ENCODE measurements around the gene TCL1A.
"Not testable (repeated sequence)": the region's sequence is repeated elsewhere in the genome, so short reads cannot be mapped to it uniquely, and the experiment has no call there.

Gene TCL1A

DNA sequence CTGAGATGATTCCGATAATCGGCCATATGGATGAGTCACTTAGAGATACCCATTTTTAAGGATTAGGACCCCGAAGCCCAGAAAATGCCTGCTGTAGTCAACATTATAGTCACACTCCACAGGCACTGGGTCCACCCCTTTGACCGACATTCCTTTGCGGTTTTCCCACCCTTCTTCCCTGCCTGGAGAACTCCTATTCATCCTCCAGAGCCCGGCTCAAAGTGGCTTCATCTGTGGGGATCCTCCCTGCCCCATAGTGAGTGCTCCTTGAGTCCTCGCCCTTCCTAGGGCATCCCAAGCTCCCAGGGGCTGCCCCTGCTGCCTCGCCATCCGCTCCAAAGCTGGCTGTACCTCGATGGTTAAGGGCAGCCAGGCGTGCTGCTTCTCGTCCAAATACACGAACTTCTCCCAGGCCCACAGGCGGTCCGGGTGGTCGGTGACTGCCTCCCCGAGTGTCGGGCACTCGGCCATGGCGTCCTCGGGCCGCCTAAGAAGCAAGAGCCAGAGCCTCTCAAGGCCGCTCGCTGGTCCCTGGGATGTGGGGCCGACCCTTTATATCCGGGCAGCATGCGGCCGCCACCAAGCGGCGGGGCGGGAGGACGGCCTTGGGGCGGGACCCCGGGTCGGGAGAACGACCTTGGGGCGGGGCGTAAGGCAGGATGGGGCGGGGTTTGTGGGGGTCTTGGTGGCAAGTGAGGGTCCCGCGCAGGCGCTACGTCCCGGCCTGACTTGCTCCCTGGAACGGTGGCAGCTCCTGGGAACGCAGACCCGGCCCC, at the start of gene TCL1A:
TSS of gene TCL1A (minus strand) at position 530 of the 776 bp plus-strand sequence. CDS start at position 471, 59 bp downstream.
- no peak for DNase-seq

DNA sequence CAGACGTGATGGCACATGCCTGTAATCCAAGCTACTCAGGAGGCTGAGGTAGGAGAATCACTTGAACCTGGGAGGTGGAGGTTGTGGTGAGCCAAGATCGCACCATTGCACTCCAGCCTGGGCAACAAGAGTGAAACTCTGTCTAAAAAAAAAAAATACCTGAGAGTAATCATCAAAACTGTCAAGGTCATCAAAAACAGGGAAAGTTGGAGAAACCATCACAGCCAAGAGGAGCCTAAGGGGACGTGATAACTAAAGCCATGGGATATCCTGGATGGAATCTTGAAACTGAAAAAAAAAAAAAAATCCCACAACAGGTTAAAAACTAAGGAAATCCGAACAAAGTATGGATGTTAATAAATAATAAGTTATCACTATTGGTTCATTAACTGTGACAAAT, 49.1 kb upstream of the TCL1A start:
- not testable (repeated sequence) for DNase-seq

DNA sequence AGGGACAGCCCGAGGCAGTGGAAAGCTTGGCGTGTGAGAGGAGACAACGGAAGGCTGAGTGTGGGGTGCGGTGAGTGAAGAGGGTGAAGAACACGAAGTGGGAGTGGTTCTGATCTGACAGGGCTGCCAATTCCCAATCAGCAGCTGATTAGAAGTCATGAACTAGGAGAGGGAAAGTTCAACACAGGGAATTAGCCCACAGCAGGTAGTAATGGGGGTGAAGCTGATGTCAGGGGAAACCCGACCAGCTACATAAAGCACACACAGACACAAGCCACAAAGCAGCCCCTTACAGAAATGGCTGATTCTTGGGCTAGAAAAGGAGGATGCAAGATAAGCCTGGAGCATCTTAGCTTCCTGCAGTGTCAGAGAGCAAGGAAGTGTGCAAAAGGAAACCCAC, 47.5 kb upstream of the TCL1A start:
- no peak for DNase-seq

- no peak for DNase-seq
Measured at GRCh38 chr14:95760596-95760995, 46.7 kb upstream of the TCL1A start.

- DNase-seq: no peak
Measured at GRCh38 chr14:95759941-95760340, 46.0 kb upstream of the TCL1A start.

DNA sequence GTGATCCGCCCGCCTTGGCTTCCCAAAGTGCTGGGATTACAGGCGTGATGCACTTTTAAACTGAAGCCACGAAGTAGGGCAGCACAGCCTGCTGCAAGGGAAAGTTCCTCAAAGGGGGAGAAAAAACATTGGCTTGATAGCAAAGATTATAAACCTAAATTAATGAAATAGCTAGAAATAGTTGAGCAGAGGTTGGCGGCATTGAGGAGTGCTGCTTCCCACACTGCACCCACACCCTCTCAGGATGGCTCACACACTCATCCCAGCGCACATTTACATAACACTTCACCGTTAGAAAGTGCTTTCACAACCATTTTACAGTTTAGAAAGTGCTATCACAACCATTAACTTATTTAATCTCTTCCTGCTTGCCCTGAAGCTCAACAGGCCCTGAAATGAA, 44.4 kb upstream of the TCL1A start:
- DNase-seq: no peak

DNA sequence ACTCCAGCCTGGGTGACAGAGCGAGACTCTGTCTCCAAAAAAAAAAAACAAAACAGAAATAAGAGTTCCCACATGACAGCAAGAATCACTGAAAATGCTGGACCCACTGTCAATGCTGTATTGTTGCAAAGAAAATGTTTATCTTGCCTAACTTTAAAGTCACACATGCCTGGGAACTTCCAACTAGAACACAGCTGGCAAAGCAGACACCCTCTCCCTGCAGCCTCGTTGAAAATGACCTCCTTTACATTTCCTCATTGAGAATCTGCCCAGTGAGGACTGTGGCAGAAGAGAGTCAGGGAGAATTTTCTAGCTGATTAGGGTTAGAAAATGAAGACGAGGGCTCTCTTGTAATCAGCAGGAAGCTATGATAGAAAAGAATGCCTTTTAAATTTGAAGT, 42.8 kb upstream of the TCL1A start:
- no peak for DNase-seq

GRCh38 chr14:95756127-95756526, 42.2 kb upstream of the TCL1A start:
- DNase-seq: no peak

GRCh38 chr14:95741781-95742180, 27.9 kb upstream of the TCL1A start:
- no peak for DNase-seq

DNA sequence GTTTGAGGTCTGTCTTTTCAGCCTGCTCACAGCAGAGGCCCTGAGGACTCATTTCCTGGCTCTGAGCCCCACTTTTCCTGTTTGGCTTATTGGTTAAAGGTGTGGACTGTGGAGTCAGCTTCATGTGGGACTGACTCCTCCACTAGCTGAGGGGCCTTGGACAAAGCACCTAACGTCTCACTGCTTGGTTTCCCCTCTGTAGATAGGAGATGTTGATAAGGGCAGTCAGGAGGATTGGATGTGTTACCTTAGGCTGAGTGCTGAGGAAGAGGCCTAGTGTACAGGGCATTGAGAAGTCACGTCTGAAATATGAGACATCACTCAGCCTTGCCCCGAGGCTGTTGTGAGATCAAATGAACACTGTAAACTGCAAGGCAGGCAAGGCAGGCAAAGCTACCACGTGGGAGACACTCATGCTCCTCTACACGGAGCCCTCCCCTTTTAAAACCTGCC, 27.1 kb upstream of the TCL1A start:
- DNase-seq: no peak

DNA sequence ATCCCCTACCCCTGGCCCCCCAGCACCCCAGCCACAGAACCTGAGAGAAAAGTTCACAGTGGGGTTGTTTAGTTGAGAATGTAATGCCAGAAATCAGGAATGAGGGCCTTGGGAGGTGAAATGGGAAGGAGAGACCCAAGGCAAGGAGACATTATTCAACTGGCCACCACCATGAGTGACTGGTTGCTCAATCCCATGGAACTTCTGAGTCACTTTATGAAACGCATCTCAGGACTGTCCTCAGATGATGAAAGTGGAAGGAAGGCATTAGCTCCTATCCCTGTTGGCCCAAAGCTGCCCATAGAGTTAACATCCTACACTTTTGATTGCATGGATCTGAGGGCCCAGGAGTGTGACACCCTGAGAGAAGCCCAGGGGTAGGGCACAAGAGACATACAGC, 25.4 kb upstream of the TCL1A start:
- DNase-seq: no peak

DNA sequence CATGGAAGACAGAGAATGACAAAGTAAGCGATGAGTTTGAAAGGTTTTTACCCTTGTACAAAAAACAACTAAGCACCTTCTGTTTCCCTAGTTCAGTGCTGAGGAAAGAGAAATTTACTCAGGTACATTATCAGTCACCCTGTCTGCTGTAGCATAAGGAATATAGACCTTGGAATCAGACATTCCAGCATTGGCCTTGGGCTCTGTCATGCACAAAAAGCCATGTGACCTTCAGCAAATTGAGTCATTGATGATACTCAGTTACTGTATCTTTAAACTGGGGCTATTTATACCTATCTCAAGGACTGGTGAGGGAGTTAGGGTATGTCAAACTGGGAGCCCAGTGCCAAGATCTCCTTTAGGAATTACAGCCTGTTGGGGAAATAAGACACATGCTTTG, 19.3 kb upstream of the TCL1A start:
- no peak for DNase-seq

- no peak for DNase-seq
Measured at GRCh38 chr14:95730126-95730525, 16.2 kb upstream of the TCL1A start.

DNA sequence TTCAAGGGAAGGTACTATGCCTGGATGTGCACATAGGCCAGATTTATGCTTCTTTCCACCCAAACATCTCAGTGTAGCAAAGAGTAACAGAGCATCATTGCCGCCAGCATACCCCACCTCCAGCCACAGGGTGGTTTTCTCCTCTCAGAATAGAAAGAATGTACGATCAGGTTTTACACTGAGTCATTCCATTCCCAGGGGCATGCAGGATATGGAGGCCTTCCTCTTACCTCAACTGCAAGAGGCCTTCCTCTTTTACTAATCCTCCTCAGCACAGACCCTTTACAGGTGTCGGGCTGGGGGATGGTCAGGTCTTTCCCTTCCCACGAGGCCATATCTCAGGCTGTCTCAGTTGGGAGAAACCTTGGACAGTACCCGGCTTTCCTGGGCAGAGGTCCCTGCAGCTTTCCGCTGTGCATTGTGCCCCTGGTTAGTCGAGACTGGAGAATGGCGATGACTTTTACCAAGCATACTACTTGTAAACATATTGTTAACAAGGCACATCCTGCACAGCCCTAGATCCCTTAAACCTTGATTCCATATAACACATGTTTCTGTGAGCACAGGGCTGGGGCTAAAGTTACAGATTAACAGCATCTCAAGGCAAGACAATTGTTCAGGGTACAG, 15.6 kb upstream of the TCL1A start:
- DNase-seq: not testable (repeated sequence)

GRCh38 chr14:95727056-95727700, 13.3 kb upstream of the TCL1A start:
- DNase-seq: no peak

- DNase-seq: no peak
Measured at GRCh38 chr14:95725685-95726336, 11.9 kb upstream of the TCL1A start.

DNA sequence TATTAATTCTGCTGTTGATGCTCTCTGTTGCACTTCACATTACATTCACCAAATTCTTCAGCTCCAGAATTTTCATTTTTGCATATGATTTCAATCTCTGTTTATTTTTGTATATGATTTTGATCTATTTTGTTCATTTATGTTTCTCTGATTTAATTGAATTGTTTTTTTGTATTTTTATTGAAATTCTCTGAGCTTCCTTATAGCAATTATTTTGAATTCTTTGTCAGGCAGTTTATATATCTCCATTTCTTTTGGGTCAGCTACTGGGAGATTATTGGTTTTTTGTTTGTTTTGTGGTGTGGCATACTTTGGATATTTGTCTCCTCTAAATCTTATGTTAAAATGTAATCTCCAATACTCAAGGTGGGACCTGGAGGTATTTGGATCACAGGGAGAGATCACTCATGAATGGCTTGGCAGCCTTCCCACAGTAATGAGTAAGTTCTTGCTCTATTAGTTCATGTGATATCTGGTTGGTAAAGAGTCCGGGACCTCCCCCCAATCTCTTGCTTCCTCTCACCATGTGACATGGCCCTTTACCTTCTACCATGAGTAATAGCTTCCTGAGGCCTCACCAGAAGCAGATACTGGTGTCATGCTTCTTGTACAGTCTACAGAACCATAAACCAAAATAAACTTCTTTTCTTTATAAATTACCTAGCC, 8.7 kb upstream of the TCL1A start:
- no peak for DNase-seq

- no peak for DNase-seq
Measured at GRCh38 chr14:95712398-95712797, 1.5 kb downstream of the TCL1A start.

- no peak for DNase-seq
Measured at GRCh38 chr14:95711476-95712176, 2.3 kb downstream of the TCL1A start.

DNA sequence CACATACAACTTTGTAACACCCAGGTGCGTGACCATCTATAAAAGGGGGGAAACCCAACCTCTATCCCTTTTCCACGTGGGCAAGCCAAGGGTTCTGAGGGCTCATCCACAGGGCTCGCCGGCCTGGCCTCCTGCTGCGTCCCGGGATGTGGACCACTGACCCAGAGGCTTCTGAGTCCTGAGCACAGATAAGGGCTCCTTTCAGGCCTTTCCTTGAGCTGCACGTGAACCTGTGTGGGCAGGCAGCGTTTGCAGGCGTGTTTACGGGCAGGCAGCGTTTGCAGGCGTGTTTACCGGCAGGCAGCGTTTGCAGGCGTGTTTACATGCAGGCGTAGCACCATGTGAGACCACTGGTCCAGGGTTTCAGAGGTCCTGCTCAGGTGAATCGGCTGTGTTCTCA, 3.8 kb downstream of the TCL1A start:
- DNase-seq: no peak

DNA sequence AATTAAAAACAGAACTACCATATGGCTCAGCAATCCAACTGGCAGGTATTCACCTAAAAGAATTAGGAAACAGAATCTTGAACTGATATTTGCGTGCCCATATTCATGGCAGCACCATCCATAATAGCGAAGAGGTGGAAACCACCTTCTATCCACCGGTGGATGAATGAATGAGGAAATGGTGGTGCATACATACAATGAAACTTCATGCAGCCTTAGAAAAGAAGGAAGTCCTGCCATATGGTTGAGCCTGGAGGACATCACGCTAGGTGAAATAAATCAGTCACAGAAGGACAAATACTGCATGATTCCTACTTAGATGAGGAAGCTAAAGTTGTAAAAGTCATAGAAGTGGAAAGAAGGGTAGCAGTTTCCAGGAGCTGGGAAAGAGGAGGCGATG, 6.6 kb downstream of the TCL1A start:
- no peak for DNase-seq

- DNase-seq: no peak
Measured at GRCh38 chr14:95705518-95705917, 8.4 kb downstream of the TCL1A start.

Measured in NCI-H2227 treated with DMSO at 0.1 percent for 48 hours (cell line).